ENCODE measurements around the gene SYCE1L. TPM values are rescaled to one million over a fixed set of nuclear protein-coding genes. Genes with fewer than 3 reads are reported as not detected.

SYCE1L gene
- total RNA-seq, 4 donors from 2014 or later: 0.57 to 4.3 TPM; not detected in 2

- Histone ChIP-seq H3K27ac (replicated peaks in 1 of 4) (no peak overlapping the region), H3K9me3 (no peaks in the 10 kb centered on the region), H3K36me3 (peaks cover 33 to 75% (median 68%) of the 10 kb centered on the region in 4 donors), H3K4me1 (peaks cover 12 to 25% (median 24%) of the 10 kb centered on the region in 4 donors), H3K4me3 (no peak overlapping the region), H3K27me3 (no peaks in the 10 kb centered on the region)
- no peak for TF ChIP-seq POLR2A (IDR thresholded peaks at IDR 0.05; ENCODE audit: low read depth)
- no peak for TF ChIP-seq EP300 (IDR thresholded peaks at IDR 0.05)
- no peak for TF ChIP-seq POLR2AphosphoS5 (IDR thresholded peaks at IDR 0.05)
- no peak for TF ChIP-seq CTCF (IDR thresholded peaks at IDR 0.05)
- intact Hi-C loops (cut with DNase I): no loop called here
- 85% methylated on average over 8 of the region's 8 CpGs for WGBS
- no peak for DNase-seq (ENCODE audit: extremely low spot score)
These were observed 3.8 kb upstream of the SYCE1L start for GRCh38 chr16:77195411-77195810.

DNA sequence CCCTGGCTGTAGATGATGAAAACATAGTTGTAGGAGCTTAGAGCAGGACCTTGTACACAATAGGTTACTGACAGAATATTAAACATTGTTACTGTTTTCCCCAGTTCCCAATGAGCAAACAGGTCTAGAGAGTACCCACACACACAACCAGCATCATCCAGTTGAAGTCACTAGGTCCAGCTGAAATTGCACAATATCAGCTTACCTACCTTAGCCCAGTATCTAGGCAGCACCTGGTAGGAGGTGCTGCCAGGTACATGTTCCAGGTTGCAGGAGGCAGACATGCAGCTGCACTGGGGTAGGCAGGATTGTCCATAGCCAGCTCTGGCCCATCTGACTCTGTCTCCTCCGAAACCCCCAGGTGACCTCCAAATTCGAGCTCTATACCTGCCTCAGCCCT, 1.5 kb upstream of the SYCE1L start:
- no peaks in the 10 kb centered on the region for H3K27me3 ChIP-seq
- TF ChIP-seq POLR2A (IDR thresholded peaks at IDR 0.05; ENCODE audit: low read depth) (no peak), POLR2AphosphoS5 (IDR thresholded peaks at IDR 0.05) (no peak), CTCF (IDR thresholded peaks at IDR 0.05) (no peak), EP300 (IDR thresholded peaks at IDR 0.05) (no peak)
- H3K4me1 ChIP-seq: peaks cover 0 to 11% (median 10%) of the 10 kb centered on the region in 4 donors
- 100% methylated on average over 2 of the region's 2 CpGs for WGBS
- H3K36me3 ChIP-seq: peaks cover 33 to 85% (median 71%) of the 10 kb centered on the region in 4 donors
- intact Hi-C loops (cut with DNase I): no loop called here
- H3K27ac ChIP-seq (replicated peaks in 1 of 4): no peak overlapping the region
- H3K4me3 ChIP-seq: no peak overlapping the region
- no peak for DNase-seq (ENCODE audit: extremely low spot score)
- H3K9me3 ChIP-seq: no peaks in the 10 kb centered on the region

DNA sequence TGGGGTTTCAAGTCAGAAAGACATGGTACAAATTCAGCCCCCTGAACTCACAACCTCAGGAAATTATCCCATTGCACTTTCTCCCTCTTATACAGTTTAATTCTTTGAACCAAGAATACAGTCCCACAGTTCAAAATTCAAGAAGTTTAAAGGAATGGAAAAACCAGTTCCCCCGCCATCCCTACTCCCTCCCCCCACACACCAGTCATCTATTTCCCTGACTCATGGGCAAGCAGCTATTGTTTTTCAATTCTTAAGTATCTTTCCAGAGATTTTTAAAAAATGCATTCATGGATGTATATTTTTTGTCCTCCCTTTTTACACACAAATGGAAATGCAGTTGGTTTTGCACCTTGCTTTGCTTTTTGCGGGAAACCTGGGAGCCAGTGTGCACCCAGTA, 7.3 kb downstream of the SYCE1L start:
- 90% methylated on average over 2 of the region's 2 CpGs for WGBS
- Histone ChIP-seq H3K4me3 (no peak overlapping the region), H3K9me3 (no peaks in the 10 kb centered on the region), H3K27ac (replicated peaks in 1 of 4) (no peak overlapping the region), H3K4me1 (peaks cover 0 to under 1% (median 0%) of the 10 kb centered on the region in 4 donors), H3K27me3 (peaks cover 0 to 10% (median 0%) of the 10 kb centered on the region in 4 donors), H3K36me3 (no peaks in the 10 kb centered on the region)
- intact Hi-C loops (cut with DNase I): no loop called here
- DNase-seq (ENCODE audit: extremely low spot score): no peak
- TF ChIP-seq EP300 (IDR thresholded peaks at IDR 0.05): no peak
- no peak for TF ChIP-seq POLR2A (IDR thresholded peaks at IDR 0.05; ENCODE audit: low read depth)
- no peak for TF ChIP-seq CTCF (IDR thresholded peaks at IDR 0.05)
- TF ChIP-seq POLR2AphosphoS5 (IDR thresholded peaks at IDR 0.05): no peak

- TF ChIP-seq EP300 (IDR thresholded peaks at IDR 0.05) (no peak), POLR2AphosphoS5 (IDR thresholded peaks at IDR 0.05) (no peak), POLR2A (IDR thresholded peaks at IDR 0.05; ENCODE audit: low read depth) (no peak), CTCF (IDR thresholded peaks at IDR 0.05) (no peak)
- H3K9me3 ChIP-seq: no peaks in the 10 kb centered on the region
- intact Hi-C loops (cut with DNase I): no loop called here
- no peaks in the 10 kb centered on the region for H3K36me3 ChIP-seq
- H3K4me1 ChIP-seq: peaks cover 1 to 5% (median 4%) of the 10 kb centered on the region in 4 donors
- peaks cover 0 to 15% (median under 1%) of the 10 kb centered on the region in 4 donors for H3K27me3 ChIP-seq
- no peak overlapping the region for H3K4me3 ChIP-seq
- DNase-seq (ENCODE audit: extremely low spot score): no peak
- 64% methylated on average over 2 of the region's 5 CpGs for WGBS
- no peak overlapping the region for H3K27ac ChIP-seq (replicated peaks in 1 of 4)
These were observed 7.8 kb downstream of the SYCE1L start for GRCh38 chr16:77207030-77207429.

DNA sequence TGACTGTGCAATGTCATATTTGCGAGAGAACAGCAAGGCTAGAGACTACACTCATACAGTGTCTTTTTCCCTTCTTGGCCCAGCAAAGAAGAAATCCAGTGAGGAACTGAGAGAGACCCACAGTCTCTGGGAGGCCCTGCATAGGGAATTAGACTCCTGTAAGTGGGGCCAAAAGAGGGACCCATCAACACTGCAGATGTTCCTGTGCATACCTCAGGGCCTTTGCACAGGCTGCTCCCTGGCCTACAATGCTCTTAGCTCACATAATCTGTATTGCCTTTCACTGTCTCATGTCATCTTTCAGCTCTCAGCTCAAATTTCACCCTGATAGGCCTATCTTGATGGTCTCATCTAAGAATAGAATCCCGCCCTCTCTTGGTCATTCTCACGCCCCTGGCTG, 9.2 kb downstream of the SYCE1L start:
- Histone ChIP-seq H3K4me3 (no peak overlapping the region), H3K9me3 (no peaks in the 10 kb centered on the region), H3K36me3 (no peaks in the 10 kb centered on the region), H3K27me3 (peaks cover 0 to 28% (median 4%) of the 10 kb centered on the region in 4 donors), H3K27ac (replicated peaks in 1 of 4) (no peak overlapping the region), H3K4me1 (peaks cover 13 to 19% (median 18%) of the 10 kb centered on the region in 4 donors)
- WGBS: 98% methylated on average over 3 of the region's 3 CpGs
- intact Hi-C loops (cut with DNase I): no loop called here
- no peak for DNase-seq (ENCODE audit: extremely low spot score)
- TF ChIP-seq EP300 (IDR thresholded peaks at IDR 0.05) (no peak), CTCF (IDR thresholded peaks at IDR 0.05) (no peak), POLR2AphosphoS5 (IDR thresholded peaks at IDR 0.05) (no peak), POLR2A (IDR thresholded peaks at IDR 0.05; ENCODE audit: low read depth) (no peak)
